Endothelial cell of umbilical vein (primary cell): ENCODE data around the gene TAF5L.

Experiments used
- EZH2 ChIP-seq: IDR thresholded peaks from 2 replicates; pipeline ENCODE4 v1.6.1; 2012; ENCODE audit warnings: borderline replicate concordance, low read depth, mild to moderate bottlenecking, moderate library complexity, low read length, inconsistent platforms; ENCODE audit not compliant: severe bottlenecking
- MYC ChIP-seq: IDR thresholded peaks from one replicate; pipeline ENCODE4 v1.6.1; 2011; ENCODE audit warnings: mild to moderate bottlenecking, low read depth, low read length
- TF ChIP-seq, protein P1 (sequence below), 2 donors: IDR thresholded peaks; 1 replicate in 1 of 2; 2 replicates in 1 of 2; pipeline ENCODE4 v1.5.1; 2011; ENCODE audit warnings: low read length in 2 of 2, mild to moderate bottlenecking in 2 of 2, moderate library complexity in 2 of 2, control low read depth in 1 of 2, inconsistent platforms in 1 of 2, low read depth in 1 of 2; ENCODE audit not compliant: insufficient read depth in 1 of 2; ENCODE audit errors: extremely low read depth in 1 of 2

DNA sequence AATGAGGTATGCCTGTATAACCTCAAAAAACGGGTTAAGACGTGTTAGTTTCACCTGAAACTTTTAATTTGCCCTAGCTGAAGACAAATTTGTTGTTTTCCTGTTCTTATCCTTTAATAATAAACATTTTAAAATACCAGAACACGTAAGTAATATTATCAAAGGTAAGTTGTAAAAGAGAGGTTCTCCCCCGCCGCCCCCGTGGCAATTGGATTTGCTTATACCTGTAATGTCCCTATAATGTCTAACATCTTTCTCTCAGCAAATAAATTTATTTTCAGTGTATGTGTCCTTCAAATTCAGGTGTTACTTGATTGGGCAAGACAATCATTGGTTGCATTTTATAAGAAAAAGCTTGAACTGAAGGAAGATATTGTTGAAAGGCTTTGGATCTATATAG, 6.0 kb upstream of the TAF5L start:
- TF ChIP-seq EZH2 (no peak), MYC (no peak)
- TF ChIP-seq, protein P1, sequence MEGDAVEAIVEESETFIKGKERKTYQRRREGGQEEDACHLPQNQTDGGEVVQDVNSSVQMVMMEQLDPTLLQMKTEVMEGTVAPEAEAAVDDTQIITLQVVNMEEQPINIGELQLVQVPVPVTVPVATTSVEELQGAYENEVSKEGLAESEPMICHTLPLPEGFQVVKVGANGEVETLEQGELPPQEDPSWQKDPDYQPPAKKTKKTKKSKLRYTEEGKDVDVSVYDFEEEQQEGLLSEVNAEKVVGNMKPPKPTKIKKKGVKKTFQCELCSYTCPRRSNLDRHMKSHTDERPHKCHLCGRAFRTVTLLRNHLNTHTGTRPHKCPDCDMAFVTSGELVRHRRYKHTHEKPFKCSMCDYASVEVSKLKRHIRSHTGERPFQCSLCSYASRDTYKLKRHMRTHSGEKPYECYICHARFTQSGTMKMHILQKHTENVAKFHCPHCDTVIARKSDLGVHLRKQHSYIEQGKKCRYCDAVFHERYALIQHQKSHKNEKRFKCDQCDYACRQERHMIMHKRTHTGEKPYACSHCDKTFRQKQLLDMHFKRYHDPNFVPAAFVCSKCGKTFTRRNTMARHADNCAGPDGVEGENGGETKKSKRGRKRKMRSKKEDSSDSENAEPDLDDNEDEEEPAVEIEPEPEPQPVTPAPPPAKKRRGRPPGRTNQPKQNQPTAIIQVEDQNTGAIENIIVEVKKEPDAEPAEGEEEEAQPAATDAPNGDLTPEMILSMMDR (IDR thresholded peaks at IDR 0.05; ENCODE audit: extremely low read depth in 1 of 2, insufficient read depth in 1 of 2, low read depth in 1 of 2, low read length in 2 of 2): no peak
